ENCODE data around the gene IL1RAPL1.

IL1RAPL1 gene

DNA sequence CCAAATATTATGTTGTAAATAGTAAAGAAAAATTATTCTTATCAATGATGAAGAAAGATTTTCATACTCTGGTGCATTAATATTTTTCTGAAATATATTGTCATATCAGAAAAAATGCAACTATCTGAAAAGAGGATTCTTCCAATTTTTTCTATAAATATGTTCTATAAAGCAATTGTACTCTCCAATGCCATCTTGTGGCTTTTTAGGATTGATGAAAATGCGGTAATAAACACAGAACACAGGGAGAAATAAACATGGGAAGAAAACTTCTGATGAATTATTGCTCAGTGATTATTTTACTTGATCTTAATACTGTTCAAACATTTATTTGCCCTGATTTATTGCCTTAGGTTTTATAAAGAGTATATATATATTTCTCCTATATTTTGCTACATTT, 215.4 kb downstream of the IL1RAPL1 start:
- DNase-seq: no peak

GRCh38 chrX:28835991-28836390, 248.7 kb downstream of the IL1RAPL1 start:
- DNase-seq: no peak

GRCh38 chrX:28843817-28844216, 256.6 kb downstream of the IL1RAPL1 start:
- DNase-seq: no peak

DNA sequence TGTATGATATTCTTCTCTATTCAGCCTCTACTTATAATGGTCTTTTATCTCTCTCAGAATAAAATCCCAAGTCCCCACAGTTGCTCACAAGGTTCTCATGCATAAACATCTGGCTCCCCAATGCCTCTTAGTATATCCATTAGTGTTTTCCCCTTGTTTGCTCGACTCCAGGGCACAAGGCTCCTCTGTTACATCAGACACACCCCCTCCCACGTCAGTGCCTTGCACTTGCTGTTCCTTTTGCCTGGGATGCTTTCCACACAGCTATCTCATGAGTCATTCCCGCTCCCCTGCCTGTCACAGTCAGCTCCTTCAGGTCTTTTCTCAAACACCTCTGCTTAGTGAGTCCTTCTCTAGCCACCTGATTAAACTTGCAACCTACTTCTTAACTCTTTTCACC, 260.2 kb downstream of the IL1RAPL1 start:
- DNase-seq: no peak

GRCh38 chrX:28848707-28849106, 261.5 kb downstream of the IL1RAPL1 start:
- DNase-seq: no peak

GRCh38 chrX:28850955-28851354, 263.7 kb downstream of the IL1RAPL1 start:
- DNase-seq: no peak

- no peak for DNase-seq
Observed at GRCh38 chrX:28851871-28852270, 264.6 kb downstream of the IL1RAPL1 start.

- no peak for DNase-seq
Observed at GRCh38 chrX:28854637-28855036, 267.4 kb downstream of the IL1RAPL1 start.

- no peak for DNase-seq
Observed at GRCh38 chrX:28876408-28876807, 289.2 kb downstream of the IL1RAPL1 start.

GRCh38 chrX:28876901-28877300, 289.7 kb downstream of the IL1RAPL1 start:
- DNase-seq: no peak

- no peak for DNase-seq
Observed at GRCh38 chrX:28880136-28880535, 292.9 kb downstream of the IL1RAPL1 start.

GRCh38 chrX:28884823-28885222, 297.6 kb downstream of the IL1RAPL1 start:
- no peak for DNase-seq

DNA sequence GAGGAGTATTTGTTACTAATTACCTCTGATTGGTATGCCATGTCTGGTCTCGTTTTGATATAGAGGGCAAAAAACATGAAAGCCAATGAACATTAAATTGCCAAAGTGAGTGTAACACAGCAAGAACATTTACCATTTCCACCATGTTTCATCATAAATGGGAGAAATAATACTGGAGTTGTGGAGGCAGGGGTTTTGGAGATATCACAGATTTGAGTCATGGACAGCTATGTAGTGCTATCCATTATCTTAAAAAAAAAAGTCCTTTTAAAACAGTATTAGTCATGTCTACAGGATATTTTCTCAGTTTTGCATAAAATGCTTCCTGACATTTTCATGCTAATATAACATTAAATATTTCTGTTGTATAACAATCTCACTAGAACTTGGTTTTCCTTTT, 301.2 kb downstream of the IL1RAPL1 start:
- no peak for DNase-seq

GRCh38 chrX:28889591-28890090, 302.4 kb downstream of the IL1RAPL1 start:
- DNase-seq: no peak

DNA sequence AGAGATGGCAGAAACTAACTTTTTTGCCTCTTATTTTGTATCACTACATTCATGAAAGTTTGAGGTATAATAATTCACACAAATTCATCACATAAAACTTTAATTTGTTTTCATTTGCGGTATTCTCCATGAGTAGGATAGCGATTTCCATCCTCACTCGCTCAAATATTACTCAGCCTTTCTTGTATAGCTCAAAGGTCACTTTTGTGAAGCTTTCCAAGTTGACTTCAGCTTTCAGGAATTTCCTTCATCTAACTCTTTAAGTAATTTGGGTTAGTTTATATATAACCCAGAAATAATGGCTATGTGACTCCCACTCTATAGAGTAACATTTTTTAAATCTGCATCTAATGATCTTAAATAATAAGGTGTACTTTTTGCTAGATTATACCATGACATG, 314.4 kb downstream of the IL1RAPL1 start:
- DNase-seq: no peak

DNA sequence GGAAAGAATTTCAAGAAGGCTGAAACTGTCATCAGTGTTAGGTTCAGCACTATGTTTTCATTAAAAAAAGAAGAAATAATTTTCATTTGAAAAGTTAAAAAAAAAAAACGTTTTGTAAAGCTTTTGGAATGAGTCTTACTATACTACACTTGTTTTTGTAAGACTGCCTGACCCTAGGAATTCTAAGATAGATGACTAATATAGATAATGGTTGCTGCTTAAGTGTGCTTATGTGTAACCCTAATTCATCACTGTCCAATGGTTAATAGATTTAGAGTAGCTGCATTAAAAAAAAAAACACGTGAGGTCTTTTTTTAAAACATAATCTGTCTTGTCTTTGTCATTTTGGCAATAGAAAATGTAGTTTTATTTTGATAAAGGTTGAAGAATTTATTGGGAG, 323.2 kb downstream of the IL1RAPL1 start:
- DNase-seq: no peak

GRCh38 chrX:28920153-28920943, 333.1 kb downstream of the IL1RAPL1 start:
- no peak for DNase-seq

DNA sequence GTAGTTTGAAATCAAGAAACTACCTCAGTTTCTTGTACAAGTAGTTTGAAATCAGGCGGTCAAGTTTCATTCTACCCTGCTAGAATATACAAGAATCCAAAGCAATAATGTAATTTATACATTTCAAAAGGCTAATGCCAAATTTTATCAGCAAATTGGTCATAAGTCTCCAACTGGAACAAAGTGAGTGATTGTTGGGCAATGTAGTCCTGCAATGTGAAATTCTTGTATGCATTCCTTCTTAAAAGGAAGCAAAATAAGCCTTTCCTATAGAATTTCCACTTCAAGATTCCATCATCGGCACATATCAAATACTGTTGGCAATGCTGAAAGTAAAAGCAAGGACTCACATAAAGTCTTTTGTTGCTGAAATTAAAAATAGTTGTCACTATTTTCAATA, 334.9 kb downstream of the IL1RAPL1 start:
- no peak for DNase-seq

DNA sequence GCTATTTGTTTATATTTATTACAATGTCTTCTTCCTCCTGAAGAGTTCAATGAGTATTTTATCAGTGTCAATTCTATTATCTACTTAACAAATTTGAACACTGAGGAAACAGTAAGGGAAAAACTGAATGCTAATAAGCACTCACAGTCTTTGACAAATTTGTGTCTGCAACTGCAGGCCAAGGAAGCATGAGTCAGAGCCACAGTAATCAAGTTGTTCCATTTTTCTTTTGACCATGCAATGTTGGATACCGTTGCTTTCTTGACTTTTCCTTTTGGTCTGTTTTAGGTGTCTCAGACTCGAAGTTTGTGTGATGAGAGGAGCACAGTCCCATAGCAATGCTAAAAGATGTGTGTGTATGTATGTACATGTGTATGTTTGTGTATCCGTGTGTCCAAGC, 359.6 kb downstream of the IL1RAPL1 start:
- DNase-seq: no peak

- DNase-seq: no peak
Observed at GRCh38 chrX:28960063-28960462, 372.8 kb downstream of the IL1RAPL1 start.

DNA sequence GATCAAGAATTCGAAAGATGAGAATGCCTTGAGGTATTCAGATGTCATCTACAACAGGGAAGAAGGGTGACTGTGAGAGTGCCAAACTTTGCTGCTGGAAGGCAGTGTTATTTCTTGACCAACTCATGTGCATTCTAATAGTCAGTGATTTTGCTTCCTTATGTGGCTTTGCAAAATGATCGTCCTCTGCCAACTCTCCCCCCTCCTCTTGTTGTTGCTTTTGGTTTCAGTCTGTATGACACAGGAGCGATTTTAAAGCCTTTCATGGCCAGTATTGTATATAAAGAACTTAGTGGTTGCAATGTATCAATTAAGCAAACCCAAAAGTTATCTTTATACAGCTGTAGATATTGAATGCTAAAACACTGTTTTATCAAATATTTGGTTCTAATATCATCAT, 379.1 kb downstream of the IL1RAPL1 start:
- no peak for DNase-seq

DNA sequence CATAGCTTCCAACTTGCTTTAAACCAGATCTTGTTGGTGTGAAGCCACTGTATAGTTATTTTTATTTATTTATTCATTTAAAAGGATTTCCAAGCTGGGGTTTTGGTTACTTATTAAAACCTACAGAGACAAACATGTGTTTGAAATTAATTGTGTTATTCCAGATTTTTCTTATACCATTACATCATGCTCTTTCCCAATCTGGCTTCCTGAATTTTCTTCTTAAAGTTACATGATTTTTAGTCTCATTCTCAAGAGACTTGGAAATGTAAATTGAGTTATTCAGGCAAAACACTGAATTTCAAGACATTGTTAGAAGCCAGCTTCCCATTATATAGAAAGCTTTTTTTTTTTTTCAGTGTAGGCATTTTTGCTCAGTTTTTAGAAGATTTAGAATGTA, 381.9 kb downstream of the IL1RAPL1 start:
- DNase-seq: no peak

- no peak for DNase-seq
Observed at GRCh38 chrX:28979877-28980276, 392.6 kb downstream of the IL1RAPL1 start.

DNA sequence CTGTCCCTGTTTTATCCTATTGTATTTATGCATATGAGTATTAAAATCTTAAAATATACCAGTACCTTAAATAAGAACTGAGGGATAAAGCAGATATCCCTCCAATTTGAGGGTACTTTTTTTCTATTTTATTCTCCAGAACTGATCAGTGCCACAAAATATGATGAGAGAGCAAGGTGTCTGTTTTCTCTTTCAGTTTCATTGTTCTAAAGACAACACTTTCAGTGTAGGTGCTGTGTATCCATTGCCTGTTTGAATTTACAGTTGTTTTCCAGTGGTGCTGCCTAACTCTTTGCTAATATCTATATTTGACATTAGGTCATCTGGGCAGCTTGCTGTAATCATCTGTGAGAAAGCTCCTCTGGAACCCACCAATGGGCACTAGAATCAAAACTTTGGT, 394.7 kb downstream of the IL1RAPL1 start:
- DNase-seq: no peak

DNA sequence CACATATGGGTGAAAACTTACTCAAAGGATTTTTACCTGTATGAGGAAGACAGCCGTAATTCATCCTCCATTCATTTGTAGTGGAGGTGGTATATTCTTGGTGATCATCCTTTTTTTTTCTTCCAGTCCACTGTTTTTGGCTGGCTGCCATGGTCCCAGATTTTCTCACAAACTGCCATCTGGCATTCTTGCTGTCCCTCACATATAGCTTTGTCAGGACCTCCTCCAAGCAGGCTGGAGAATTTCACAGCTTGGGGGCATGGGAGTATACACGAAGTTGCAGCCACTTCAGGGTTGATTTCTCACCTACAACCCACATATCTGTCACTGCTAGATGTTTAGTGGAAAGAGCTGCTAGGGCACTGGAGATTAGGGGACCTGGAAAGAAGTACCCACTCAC, 401.0 kb downstream of the IL1RAPL1 start:
- no peak for DNase-seq
